GM18861 (cell line): ENCODE measurements around the gene SMPDL3B.

Experiments
- ATAC-seq: cut with Tn5 transposase; IDR thresholded peaks from one replicate; pipeline ENCODE4 v1.9.1; 2021; ENCODE audit not compliant: unreplicated experiment

SMPDL3B gene, protein sequence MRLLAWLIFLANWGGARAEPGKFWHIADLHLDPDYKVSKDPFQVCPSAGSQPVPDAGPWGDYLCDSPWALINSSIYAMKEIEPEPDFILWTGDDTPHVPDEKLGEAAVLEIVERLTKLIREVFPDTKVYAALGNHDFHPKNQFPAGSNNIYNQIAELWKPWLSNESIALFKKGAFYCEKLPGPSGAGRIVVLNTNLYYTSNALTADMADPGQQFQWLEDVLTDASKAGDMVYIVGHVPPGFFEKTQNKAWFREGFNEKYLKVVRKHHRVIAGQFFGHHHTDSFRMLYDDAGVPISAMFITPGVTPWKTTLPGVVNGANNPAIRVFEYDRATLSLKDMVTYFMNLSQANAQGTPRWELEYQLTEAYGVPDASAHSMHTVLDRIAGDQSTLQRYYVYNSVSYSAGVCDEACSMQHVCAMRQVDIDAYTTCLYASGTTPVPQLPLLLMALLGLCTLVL

DNA sequence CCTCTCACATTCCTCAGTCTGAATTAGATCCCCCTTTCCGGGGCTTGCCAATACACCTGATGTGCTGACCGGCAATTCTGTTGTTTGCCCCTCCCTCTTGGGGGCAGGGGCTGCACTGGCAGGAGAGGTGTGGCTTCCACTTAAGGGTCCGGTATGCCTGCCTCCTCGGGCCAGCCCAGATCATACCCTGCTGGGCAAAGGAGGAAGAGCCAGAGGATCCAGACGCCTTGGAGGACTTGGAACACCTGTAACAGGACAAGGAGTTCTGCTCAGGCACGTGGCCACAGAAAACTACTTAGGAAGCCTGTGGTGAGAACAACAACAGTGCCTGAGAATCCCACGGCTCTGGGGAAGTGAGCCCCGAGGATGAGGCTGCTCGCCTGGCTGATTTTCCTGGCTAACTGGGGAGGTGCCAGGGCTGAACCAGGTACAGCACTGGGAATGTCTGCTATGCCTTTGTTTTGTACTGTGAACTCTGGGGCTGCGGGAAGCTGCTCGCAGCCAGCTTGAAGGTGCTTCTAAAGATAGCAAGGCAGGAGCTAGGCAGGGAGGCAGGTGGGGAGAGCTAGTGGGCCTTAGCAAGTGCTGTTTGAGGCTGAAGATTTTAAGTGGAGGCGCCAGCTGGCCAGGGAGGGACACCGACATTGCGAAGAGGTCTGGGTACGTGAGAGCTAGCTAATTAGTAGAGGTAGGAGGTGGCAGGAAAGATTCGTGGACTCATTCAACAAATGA is at the start of gene SMPDL3B:
Gene SMPDL3B, plus strand, starts transcription at position 183 of the 732 bp plus-strand sequence. Its CDS starts 184 bp downstream, at position 367.
- no peak for ATAC-seq

DNA sequence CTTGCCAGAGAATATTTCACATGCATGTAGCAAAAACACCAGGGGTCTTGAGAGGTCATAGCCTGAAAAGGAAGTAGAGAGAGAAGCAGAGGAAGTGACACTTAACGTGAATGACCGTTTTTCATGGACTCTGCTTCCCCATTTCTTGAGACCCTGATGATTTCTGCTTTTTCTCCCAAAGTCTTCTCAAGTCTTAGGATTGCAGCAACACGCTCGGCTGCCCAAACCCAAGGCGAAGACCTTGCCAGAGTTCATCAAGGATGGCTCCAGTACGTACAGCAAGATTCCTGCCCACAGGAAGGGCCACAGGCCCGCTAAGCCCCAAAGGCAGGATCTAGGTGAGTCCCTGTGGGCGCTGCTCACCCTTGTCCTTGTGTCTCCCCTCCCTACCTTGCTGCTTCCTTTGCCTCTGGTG is 49.7 kb upstream of the SMPDL3B start:
- ATAC-seq = no peak

DNA sequence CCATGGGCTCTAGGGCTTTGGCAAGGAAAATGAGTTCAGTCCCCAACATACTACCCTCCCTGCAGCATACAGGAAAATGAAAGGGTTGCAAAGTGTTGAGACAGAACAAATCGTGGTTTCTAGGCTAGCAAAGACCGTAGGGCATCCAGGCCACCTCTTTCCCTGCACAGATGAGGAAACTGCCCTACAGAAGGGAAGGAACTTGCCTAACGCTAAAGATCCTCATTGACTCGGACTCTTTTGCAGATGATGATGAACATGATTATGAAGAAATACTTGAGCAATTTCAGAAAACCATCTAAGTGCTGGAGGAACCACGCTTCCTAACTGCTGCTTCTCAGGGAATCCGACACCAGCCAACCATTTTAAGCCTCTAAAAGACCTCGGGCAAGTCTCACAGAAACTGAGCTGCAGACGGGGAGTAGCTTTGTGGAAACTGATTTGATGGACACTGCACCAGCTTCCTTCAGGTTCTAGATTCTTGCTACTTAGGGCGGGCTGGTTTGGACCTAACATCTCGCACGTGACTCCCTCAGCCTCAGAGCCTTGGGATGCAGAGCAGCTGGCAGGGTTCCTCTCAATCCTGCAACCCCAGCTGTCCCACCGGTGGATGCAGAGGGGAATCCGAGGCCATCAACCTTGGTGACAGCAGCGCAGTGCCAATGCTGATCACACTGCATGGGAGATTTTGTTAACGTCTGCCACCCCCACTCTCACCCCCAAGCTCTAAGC is 49.0 kb upstream of the SMPDL3B start:
- ATAC-seq = no peak

DNA sequence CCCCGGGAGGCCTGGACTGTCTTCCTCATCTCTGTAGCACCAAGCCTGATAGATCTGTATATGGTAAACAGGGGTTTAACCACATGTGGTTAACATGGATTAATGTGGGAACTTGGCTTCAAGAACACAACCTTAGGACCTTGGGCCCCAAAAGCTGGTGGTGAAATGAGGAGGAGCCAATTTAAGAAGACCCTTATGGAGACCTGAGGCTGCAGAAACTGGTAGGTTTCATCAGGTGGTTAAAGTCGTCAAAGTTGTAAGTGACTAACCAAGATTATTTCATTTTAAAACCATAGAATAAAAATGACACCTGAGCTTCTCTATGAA is 48.5 kb upstream of the SMPDL3B start:
- no peak for ATAC-seq

DNA sequence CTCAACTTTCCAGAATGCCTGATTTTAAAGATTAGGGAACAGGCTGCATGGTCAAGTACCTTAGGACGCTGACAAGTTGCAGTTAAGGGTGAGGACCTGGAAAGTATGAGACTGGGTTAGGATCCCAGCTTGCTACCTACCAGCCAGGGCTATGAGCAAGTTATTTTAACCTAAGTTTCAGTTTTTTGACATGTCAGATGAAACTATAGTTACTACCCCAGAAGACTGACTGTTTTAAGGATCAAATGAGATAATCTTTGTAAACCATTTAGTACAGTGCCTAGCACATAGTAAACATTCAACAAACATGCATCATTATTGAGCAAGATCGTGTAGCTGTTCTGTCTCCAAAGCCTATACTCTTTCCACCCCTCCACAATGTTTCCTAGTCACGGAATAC is 48.1 kb upstream of the SMPDL3B start:
- ATAC-seq = no peak

DNA sequence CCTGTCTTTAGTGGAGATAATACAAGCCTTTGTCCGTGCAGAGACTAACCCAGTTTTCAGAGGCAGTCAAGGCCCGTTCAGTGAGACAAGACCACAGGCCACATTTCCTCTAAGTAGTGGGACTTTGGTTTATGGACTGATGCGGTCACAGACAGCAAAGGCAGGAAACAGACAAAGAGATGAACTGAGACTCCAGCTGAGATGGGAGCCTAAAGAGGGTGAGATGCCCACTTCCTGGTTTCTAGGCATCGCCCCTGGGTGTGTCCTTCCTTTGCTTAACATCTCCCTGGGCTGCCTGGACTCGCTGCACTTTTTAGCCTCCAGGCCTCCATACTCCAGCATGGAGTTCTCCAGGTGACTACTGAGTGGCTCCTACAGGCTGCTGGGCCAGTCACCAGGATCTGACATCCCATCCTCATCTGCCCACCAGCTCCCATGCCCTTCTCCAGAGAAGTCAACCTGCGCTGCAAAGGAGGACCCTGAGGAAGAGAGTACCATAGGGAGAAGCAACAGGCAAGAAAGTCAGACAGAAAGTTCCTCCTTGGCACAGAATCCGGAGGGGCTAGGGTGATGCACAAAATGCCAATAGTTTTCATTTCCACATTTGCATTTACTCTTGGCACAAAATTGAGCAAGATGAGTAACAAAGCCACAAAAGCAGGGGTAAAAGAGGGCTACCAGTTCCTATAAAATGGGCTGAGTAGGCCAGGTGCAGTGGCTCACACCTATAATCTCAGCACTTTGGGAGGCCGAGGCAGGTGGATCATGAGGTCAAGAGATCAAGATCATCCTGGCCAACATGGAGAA is 47.4 kb upstream of the SMPDL3B start:
- no peak for ATAC-seq

DNA sequence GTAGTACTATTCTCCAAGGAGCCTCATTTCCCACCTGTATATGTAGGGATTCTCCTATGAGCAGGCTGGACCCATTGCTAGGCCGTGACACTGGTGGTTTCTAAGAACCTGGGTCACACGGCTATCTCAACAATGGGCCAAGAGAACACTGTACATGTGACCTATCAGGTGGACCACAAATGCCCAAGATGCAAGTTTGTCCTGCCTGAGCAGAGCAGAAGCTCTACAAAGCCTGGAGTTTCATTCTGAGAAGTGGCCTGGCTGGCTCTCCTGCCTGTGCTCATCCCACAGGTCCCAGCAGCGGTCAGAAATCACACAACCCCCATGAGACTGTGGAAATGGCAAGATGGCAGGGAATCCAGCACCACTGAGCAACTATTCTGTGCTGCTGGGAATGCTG is 45.3 kb upstream of the SMPDL3B start:
- no peak for ATAC-seq

DNA sequence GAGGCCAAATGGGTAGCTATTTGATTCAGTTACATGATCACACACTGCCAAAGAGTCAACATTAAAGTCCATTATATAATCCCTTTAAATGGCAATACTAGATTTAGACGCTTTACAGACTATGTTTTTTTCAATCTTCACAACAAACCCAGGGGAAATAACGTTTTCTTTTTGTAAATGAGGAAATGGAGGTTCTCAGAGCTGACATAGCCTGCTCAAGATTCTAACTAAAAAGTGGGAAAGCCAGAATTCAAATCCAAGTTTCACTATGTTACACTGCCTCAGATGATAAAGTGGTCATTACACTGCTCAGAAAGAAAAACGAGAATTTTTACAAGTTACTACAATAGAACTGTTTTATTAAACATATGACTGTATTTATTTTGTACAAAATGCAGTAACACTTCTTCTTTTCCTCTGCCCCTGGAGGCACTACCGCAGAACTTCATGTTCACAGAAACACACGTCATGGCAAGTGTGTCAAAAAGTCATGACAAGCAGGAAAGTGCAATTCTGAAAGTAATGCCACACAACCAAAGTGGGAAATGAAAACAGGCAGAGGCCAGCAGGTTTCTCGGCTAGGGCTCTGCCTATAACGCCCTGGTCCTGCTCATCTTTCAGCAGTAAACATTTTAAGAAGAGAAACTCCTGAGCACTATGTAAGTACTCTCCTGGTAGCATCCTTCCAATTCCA is 43.5 kb upstream of the SMPDL3B start:
- peak; percentile 38 for ATAC-seq

DNA sequence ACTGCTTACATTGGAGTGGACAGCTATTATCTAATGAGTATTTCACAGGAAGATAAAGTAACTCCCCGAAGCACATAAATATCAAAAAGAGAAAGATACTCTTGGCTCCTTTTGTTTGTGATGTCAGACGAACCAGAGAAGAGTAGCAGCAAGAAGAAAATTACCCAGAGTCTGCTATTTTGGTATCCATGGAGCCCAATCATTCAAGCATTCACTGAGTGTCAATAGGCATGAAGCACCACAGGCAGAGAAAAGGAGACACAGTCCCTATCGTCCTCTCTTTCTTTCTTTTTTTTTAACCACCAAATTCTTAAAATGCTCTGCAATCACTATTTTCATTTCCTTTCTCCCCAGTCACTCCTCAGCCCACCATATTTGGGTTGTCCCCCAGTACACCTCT is 40.3 kb upstream of the SMPDL3B start:
- ATAC-seq = no peak

DNA sequence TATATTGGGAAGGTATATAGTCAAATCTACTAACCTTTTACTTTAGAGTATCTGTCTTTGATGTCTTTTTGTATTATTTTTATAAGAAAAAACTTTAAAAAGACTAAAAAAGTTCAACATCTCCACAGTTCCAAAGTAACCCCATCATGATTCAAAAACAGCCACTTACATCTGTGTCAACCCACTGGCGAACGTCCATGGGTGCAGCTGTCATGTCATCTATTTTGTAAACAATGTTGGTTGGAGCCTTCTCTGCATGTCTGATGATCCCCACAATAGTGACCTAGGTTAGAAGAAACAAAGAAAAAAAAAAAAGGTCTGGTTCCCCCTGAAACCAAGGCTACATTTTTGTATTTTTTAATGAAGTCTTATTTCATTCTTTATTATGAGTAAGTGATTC is 28.0 kb upstream of the SMPDL3B start:
- no peak for ATAC-seq

DNA sequence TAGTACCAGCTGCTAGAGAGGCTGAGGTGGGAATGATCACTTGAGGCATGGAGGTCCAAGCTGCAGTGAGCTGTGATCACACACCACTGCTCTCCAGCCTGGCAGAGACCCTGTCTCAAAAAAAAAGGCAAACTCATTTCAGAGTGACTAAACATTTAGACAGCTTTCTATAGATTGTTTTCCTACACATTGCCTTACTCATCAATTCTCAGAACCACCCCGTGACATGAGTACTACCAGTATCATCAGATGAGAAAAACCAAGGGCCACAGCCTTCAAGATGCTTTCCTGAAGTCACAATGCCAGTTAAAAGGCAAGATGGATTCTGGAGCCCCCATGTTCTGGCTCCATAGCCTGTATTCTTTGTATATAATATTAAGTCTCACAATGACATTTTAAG is 22.4 kb upstream of the SMPDL3B start:
- no peak for ATAC-seq

DNA sequence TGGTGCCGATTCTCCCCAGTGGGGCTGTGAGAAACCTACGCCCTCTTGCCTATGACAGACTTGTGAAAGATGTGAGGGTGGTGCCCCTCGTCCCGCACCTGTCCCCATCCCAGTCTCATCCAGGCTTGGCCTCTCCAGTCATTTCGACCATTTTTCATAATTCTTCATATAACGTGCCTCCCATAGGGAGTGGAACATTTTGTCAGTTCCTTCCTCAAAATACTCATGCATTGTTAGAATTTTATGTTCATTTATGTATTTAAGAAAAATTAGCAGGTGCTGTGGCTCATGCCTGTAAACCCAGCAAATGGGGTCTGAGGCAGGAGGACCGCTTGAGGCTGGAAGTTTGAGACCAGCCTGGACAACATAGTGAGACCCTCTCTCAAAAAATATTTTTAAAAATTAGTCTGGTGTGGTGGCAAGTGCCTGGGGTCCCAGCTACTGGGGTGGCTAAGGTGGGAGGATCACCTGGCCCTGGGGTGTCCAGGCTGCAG is 19.7 kb upstream of the SMPDL3B start:
- no peak for ATAC-seq

DNA sequence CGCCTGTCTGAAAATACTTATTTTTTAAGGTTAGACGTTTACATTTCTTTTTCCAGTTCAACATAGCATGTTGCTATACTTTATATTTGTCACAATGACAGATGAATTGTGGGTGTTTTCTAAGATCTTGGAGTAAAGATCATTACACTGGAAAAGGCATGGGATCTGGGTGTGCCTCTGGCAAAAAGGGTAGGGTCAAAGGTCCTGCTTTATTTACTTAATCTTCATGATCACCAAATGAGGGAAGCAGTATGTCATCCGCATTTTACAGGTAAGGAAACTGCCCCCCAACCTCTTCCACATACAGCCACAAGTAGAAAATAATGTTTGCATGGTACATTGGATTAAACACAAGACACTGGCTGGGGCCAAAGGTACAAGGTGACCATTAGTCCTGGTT is 12.5 kb upstream of the SMPDL3B start:
- ATAC-seq = no peak

DNA sequence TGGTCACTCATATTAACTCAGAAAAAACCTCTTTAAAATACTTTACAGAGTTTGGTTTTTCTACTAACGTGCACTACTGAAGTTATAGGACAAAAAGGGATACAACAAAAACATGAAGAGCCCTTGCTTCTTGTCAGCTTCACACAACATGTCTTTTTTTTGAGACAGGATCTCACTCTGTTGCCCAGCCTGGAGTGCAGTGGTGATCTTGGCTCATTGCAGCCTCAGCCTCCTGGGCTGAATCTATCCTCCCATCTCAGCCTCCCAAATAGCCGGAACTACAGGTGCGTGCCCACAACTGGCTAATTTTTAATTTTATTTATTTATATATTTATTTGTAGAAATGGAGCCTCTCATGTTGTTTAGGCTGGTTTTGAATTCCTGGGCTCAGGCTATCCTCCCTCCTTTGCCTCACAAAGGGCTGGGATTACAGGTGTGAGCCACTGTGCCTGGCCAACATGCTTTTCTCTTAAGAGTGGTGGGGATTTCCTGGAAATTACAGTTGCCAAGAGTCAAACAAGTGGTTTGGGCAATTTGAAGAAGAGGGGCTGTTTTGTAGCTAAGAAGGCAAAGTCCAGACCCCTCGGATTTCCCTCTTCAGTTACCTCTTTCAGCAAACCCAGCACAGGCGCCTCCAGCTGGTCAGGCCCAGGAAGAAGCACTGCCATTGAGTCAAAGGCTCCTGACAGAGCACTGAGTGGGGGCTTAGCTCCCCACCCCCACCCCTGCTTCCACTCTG is 6.4 kb upstream of the SMPDL3B start:
- ATAC-seq = no peak

DNA sequence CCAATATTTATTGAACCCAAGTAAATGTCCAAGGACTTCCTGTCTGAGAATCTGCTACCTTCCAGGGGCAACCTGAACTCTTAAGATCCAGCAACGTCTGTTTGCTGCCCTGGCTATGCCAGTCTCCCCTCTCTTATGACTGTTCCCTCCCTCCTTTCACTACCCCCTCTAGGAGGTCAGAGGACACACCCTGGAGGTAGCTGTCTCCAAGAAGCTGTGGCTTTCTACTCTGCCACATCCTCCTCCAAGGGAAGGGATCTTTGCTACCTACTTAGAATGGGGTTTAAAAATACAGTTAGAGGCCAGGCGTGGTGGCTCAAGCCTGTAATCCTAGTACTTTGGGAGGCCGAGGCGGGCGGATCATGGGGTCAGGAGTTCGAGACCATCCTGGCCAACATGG is 3.6 kb upstream of the SMPDL3B start:
- no peak for ATAC-seq

DNA sequence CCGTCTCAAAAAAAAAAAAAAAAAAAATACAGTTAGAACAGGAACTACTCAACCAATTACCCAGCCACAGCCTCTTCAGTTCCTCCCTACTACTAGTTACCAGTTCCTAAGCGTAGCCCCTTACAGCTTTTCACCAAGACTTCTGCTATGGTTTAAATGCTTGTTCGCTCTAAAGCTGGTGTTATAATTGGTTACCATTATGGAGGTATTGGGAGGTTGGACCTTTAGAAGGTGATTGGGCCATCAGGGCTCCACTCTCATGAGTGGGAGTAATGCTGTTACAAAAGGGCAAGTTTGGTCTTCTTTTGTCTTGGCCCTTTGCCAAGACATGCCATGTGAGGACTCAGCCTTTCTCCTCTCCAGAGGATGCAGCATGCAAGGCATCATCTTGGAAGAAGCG is 3.0 kb upstream of the SMPDL3B start:
- ATAC-seq = no peak

DNA sequence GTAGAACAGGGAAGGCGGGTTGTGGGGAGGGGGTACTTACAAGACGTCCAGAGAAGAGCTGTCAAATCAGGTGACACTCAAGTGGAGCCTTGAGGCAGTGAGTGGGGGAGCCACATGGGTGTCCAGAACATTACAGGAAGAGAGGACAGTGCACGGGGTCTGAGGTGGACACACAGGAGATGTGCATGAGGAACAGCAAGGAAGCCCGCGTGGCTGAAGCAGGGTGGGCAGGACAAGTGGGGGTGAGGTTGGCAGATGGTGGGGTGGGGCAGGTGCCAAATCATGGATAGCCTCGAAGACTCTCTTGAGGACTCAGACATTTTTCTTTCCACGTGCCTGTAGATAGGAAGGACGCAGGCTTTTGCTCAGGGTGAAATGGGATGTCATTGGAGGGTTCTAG is 921 bp downstream of the SMPDL3B start:
- no peak for ATAC-seq

DNA sequence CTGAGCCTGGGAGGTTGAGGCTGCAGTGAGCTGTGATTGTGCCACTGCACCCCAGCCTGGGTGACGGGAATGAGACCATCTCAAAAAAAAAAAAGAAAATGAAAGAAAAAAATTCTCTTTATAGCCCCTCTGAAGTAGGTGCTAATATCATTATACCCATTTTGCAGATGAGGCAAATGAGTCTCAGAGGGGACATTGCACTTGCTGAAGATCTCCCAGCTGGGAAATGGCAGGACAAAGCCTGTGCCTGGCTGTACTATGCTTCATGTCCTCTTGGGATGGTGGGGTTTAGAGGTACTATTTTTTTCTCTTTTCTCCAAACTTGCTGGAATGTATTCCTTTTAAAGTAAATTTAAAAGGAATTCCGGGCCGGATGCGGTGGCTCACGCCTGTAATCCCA is 1.6 kb downstream of the SMPDL3B start:
- ATAC-seq = no peak

DNA sequence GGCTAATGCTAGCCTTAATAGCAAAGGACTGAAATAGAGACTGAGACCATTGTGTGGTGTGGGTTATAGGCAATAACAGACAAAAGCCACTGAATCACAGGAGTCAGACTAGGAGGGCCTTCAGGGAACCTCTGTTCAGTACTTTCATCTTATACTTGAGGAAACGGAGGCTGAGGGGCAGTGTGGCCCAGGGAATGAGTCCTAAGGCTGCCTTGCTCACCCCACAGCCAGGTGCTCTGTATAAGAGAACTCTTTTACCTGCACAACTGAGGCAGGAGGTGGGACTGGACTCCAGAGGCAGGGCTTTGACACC is 2.7 kb downstream of the SMPDL3B start:
- ATAC-seq = no peak

DNA sequence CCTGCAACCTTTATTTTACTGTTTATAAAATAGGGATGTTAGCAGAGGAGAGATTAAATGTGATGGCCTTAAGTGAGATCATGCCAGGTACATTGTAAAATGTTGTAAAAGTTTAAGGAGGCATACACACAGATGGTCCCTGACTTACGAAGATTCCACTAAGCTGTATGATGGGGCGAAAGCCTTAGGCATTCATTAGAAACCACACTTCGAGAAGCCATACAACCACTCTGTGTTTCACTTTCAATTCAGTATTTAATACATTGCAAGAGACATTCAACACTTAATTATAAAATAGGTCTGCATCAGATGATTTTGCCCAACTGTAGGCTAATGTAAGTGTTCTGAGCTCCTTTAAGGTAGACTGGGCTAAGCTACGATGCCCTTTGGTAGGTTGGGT is 3.7 kb downstream of the SMPDL3B start:
- no peak for ATAC-seq
